Erythroblast (primary cell): ENCODE data around the gene SERF1B.
"Not testable (repeated sequence)": the region's sequence is repeated elsewhere in the genome, so short reads cannot be mapped to it uniquely, and the experiment has no call there.

Experiments used
- DNase-seq, 2 experiments: peaks; one replicate each; lab custom pipeline; 2025; lab: John Stamatoyannopoulos, UW

Gene SERF1B

DNA sequence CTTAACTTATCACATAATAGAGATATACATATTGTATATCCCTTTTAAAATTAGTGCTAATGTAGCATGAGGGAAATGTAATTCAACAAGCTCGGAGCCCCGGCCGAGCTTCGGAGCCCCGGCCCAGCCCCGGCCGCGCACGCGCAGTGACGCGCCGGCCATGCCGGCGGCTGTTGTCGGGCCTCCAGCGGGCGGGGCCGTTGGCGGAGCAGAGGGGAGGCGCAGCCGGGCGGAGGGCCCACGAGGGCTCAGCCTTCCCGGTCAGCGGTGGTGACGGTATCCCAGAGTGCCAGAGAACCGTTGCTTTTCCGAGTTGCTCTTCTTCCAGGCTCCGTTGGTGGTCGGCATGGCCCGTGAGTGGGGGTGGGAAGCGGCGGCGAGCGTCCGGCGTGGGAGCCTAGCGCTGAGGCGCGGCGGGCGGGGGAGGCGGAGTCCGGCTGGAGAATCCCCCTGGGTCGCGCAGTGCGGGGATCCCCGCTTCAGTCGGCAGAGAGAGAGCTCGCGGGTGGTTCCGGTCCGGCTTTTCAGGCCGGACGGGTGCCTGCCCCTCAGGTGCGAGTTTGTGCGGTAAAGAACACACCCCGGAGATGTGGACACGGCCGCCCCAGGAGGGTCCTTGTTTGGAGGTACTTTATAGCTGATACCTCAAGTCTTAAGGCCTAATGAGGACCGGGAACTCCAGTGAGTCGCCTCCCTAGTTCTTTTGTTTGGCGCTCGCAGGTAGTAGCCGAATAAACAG is at the start of gene SERF1B:
SERF1B (plus strand) TSS at position 146 of the 739 bp plus-strand sequence; CDS start at position 347, 201 bp downstream.
- DNase-seq = not testable (repeated sequence)

DNA sequence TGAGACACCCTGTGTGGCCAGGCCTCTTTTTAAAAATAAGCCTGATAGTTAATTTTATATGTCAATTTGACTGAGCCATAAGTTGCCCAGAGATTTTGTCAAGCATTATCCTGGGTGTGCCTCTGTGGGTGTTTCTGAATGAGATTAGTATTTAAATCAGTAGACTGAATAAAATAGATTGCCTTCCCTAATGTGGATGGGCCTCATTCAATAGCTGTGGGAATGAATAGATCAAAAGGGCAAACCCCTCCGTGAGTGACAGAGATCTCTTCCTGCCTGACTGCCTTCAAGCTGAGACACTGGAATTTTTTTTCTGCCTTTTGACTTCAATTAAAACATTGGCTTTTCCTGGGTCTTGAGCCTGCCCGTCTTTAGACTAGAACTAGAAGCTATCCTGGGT is 33.3 kb upstream of the SERF1B start:
- DNase-seq = not testable (repeated sequence)

DNA sequence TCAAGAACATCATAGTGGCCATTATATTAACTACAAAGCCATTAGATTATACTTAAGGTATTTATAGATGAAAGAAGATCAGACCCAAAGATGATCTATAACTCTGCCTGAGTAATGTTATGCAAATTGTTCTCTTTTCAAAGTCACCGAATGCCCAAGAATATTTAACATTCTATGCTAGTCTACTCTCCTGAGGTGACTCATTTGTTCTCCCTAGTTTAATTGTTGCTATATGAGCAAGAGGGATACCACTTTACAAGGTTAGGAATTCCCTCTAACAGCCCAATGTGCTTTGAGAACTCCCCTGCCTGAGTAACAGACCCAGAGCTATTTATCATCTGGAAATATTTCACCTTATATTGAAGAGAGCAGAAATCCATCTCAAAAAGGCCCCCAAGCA is 29.5 kb upstream of the SERF1B start:
- not testable (repeated sequence) for DNase-seq

DNA sequence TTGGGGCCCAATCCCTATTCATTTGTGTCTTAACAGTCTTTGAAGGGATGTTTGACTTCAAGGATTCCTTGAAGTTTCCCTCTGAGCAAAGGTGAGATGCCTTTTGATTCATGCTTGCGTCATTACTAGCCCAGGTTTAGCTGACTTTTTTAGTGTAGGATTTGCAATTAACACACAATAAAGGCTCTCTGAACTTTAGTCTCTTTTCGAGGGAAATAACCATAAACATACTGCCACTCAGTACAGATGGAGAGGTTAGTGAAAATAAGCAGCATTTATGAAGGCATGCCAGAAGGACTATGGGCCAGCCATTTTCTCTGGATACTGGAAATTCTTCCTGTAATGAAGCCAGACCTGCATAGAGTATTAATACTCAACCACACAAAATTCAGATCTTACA is 4.4 kb upstream of the SERF1B start:
- not testable (repeated sequence) for DNase-seq

DNA sequence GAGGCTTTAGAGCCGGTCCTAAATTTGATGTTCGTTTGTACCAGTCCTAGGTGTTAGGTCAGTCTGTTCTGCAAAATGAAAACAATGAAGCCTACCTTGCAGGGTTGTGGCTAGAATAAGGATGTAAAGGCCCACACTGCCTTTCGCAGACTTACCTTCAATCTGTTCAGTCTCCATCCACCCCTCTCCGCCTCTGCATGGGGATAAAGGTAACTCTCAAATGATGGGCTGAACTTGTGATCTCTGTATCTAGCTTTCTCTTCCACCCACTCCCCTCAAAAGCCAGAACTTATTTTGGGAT is 744 bp downstream of the SERF1B start:
- not testable (repeated sequence) for DNase-seq

DNA sequence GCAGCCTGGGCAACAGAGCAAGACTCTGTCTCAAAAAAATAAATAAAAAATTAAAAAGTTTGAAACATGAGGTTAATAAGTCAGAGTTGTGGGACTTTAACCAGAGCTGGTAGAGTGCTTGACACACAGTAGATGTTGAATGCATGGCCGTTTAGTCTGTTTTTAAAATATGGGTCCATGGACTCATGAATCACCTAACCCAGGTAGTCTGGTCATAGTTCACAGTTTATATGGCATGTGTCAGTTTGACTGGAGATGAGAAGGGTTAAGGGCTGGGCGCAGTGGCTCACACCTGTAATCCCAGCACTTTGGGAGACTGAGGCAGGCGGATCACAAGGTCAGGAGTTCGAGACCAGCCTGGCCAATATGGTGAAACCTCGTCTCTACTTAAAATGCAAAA is 6.2 kb downstream of the SERF1B start:
- DNase-seq = not testable (repeated sequence)

DNA sequence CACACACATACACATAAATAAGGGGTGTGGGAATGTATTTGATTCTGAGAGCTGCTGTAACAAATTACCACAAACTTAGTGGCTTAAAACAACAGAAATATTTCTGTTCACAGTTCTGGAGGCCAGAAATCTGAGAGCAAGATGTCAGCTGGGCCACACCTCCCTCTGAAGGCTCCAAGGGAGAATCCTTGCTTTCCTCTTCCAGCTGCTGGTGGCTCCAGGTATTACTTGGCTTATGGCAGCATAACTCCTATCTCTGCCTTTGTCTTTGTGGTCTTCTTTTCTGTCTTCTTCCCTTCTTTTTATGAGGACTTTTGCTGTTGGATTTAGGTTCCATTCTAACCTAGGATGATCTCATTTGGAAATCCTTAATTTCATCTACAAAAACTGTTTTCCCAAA is 16.4 kb downstream of the SERF1B start:
- DNase-seq = not testable (repeated sequence)

DNA sequence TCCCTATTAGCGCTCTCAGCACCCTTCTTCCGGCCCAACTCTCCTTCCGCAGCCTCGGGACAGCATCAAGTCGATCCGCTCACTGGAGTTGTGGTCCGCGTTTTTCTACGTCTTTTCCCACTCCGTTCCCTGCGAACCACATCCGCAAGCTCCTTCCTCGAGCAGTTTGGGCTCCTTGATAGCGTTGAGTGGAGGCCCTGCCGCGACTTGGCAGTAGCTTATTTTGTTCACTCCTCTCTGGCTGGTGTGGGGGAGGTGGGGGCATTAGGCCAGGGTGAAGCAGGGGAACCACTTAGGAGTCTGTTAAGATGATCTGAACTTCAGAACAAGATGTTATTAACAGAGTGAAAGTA is 24.7 kb downstream of the SERF1B start:
- DNase-seq = not testable (repeated sequence)

DNA sequence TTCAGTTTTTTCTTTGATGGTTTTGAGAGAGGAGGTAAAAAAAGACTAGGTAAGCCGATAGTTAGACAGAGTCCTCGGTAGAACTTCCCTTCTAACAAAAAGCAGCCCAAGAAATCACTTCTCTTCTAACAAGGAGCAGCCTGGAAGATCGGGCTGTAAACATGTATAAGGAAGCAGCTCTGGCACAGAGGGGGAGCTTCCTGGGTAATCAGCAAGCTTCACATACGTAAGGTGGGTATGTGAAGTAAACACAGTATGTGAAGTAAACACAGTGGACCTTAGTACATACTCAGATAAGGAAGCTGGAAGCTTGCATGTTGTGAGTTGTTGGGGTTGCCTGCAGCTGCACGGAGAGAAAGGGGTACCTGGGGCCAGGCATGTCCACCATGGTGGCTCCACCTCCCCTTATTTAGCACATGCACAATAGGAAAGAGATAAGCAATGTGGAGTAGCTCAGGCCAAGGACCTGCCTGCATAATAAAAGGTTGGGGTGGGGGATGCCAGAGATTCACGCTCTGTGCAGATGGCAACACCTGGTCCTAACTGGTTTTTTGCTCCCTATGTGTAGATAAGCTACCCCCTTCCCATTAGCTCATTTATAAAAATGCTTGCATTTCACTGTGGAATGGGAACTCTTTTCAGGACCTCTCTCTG is 31.4 kb downstream of the SERF1B start:
- DNase-seq = not testable (repeated sequence)

DNA sequence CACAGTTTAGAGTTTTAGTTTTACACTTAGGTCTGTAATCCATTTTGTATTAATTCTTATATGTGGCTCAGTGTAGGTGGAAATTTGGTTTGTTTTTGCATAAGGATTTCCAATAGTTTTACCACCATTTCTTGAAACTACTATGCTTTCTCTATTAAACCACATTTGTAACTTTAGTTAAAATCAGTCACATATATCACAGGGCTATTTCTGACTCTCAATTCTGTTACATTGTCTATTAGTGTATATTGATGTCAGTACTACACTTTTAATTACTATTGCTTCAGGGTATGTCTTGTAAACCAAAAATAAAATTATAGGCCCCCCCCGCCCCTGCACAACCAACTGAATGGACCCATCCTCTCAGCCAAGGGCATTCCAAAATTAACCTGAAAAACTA is 32.1 kb downstream of the SERF1B start:
- DNase-seq = not testable (repeated sequence)

DNA sequence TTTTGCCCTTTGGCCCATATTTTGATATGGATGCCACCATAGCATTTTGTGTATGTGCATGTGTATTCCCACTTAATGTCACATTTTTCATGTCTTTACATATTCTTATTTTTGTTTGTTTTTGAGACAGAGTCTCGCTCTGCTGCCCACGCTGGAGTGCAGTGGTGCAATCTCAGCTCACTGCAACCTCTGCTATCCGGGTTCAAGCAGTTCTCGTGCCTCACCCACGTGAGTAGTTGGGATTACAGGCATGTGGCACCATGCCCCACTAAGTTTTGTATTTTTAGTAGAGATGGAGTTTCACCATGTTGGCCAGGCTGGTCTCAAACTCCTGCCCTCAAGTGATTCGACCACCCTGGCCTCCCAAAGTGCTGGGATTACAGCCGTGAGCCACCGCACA is 52.6 kb downstream of the SERF1B start:
- DNase-seq = not testable (repeated sequence)

DNA sequence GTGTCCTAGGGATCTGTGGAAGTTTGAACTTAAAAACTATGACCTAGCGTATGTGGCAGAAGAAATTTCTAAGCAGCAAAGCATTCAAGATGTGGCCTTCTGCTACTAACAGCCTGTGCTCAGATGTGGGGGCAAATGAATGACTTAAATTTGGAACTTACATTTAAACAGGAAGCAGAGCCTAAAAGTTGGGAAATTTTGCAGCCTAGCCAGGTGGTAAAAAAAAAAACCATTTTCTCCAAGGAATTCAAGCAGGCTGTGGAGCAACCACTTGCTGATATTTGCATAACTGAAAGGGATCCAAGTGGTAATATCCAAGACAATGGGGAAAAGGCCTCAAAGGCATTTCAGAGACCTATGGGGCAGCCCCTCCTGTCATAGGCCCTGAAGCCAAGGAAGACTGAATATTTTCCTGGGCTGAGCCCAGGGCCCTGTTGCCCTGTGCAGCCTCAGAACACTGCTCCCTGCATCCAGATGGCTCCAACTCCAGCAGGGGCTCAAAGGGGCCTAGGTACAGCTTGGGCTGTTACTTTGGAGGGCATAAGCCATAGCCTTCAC is 63.9 kb downstream of the SERF1B start:
- DNase-seq = not testable (repeated sequence)

DNA sequence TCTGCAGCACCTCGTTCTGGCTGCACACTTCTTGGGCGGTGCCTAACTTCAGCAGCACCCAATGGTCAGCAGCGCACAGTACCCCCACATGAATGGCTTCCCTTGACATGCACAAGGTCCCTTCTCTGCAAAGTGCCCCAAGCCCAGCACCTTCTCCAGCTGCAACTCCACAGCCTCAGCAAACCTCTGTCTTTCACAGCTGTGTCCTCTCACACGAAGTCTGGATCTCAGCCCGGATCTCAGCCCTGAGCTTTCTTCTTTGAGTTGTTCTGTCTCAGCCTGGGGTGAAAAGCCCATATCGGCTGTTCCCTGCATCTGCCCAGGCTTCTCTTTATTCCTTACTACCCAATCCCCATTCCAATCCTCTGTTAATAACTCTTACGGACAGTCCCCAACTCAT is 66.7 kb downstream of the SERF1B start:
- not testable (repeated sequence) for DNase-seq
